Liver (tissue), 4 donors: ENCODE results near the gene OIT3. TPM values are rescaled to one million over a fixed set of nuclear protein-coding genes. Genes with fewer than 3 reads are reported as not detected.

Experiments
- polyA plus RNA-seq, 2 donors: library from polyadenylated mRNA; stranded (reverse) in 1 of 2; unstranded in 1 of 2; fragments of 200-250 nt in 1 of 2; fragments of >200 nt in 1 of 2; fragmentation: Nextera tagmentation in 1 of 2; extraction: Ambion mirVana in 1 of 2; gene quantifications; one replicate each; pipeline versions ENCODE4 v1.2.1 to v1.2.3, GENCODE V29; 2013 to 2015
- total RNA-seq, 2 donors: library from RNA; depleted of rRNA; stranded (reverse); fragments of >200 nt; gene quantifications; one replicate each; pipeline ENCODE4 v1.2.3, GENCODE V29; 2014
- donor health status: healthy.
- donor health status: healthy.
- donor health status: healthy.

Gene OIT3
- total and polyA plus RNA-seq, 4 donors = 19.0 to 84.8 (median 59.8) TPM

Other genes with a start within 250 kb of the OIT3 start
- 10 to 100 TPM; 10.5 to 13.0 TPM for gene MCU, start 201.6 kb upstream of the OIT3 start, total RNA-seq
- gene MCU, start 201.6 kb upstream of the OIT3 start, polyA plus RNA-seq = 1 to 10 TPM; 6.4 to 7.0 TPM
- gene PLA2G12B, start 61.1 kb downstream of the OIT3 start, total RNA-seq = 10 to 100 TPM; 53.7 to 60.2 TPM
- gene PLA2G12B, start 61.1 kb downstream of the OIT3 start, polyA plus RNA-seq = 10 to 100 TPM; 31.9 to 41.0 TPM
- gene P4HA1, start 203.1 kb downstream of the OIT3 start, total RNA-seq = 10 to 100 TPM; 26.3 to 63.7 TPM
- gene P4HA1, start 203.1 kb downstream of the OIT3 start, polyA plus RNA-seq = 10 to 100 TPM in 1 of 2 donors, 1 to 10 TPM in 1; 6.1 to 21.1 TPM
- 1 to 10 TPM; 1.4 to 4.0 TPM for gene NUDT13, start 216.7 kb downstream of the OIT3 start, total RNA-seq
- gene NUDT13, start 216.7 kb downstream of the OIT3 start, polyA plus RNA-seq = 1 to 10 TPM in 1 of 2 donors, under 1 TPM in 1; 0.60 to 3.5 TPM